ENCODE data around the gene PWWP2A.
"Not testable (repeated sequence)": the region's sequence is repeated elsewhere in the genome, so short reads cannot be mapped to it uniquely, and the experiment has no call there.

The PWWP2A gene

GRCh38 chr5:160119142-160119904 is at the start of gene PWWP2A:
PWWP2A (minus strand) TSS chr5:160119450; CDS start chr5:160119388, 62 bp downstream.
- peak; percentile 86 to 100 (median 99) for DNase-seq

GRCh38 chr5:160167624-160168165 is 48.4 kb upstream of the PWWP2A start:
- DNase-seq, result no peak

GRCh38 chr5:160166973-160167623 is 47.8 kb upstream of the PWWP2A start:
- DNase-seq, result no peak

- no peak for DNase-seq
Measured at GRCh38 chr5:160166069-160166972, 47.1 kb upstream of the PWWP2A start.

GRCh38 chr5:160165137-160166068 is 46.2 kb upstream of the PWWP2A start:
- DNase-seq, result peak; percentile 16 to 97 (median 80)

- no peak for DNase-seq
Measured at GRCh38 chr5:160162910-160163309, 43.7 kb upstream of the PWWP2A start.

- no peak for DNase-seq
Measured at GRCh38 chr5:160161626-160162025, 42.4 kb upstream of the PWWP2A start.

GRCh38 chr5:160160875-160161274 is 41.6 kb upstream of the PWWP2A start:
- DNase-seq, result not testable (repeated sequence)

- DNase-seq, result peak in 2 of 58 donors; percentile 1
Measured at GRCh38 chr5:160159991-160160792, 40.9 kb upstream of the PWWP2A start.

GRCh38 chr5:160158087-160158486 is 38.8 kb upstream of the PWWP2A start:
- DNase-seq, result no peak

- no peak for DNase-seq
Measured at GRCh38 chr5:160155017-160155750, 35.9 kb upstream of the PWWP2A start.

- DNase-seq, result no peak
Measured at GRCh38 chr5:160152901-160153300, 33.7 kb upstream of the PWWP2A start.

GRCh38 chr5:160152287-160152686 is 33.0 kb upstream of the PWWP2A start:
- DNase-seq, result no peak

GRCh38 chr5:160151017-160151416 is 31.8 kb upstream of the PWWP2A start:
- no peak for DNase-seq

GRCh38 chr5:160150381-160150780 is 31.1 kb upstream of the PWWP2A start:
- no peak for DNase-seq

- not testable (repeated sequence) for DNase-seq
Measured at GRCh38 chr5:160144436-160144835, 25.2 kb upstream of the PWWP2A start.

- DNase-seq, result no peak
Measured at GRCh38 chr5:160134332-160134731, 15.1 kb upstream of the PWWP2A start.

GRCh38 chr5:160133918-160134304 is 14.7 kb upstream of the PWWP2A start:
- DNase-seq, result no peak
